Liver (tissue), 3 donors: Measurements from ENCODE around the gene MALAT1.
"Not testable (repeated sequence)": the region's sequence is repeated elsewhere in the genome, so short reads cannot be mapped to it uniquely, and the experiment has no call there.

Experiments used
- HNF4A ChIP-seq, 2 donors: conservative IDR thresholded peaks; 2 replicates each; pipeline ENCODE4 v1.6.1; 2016; ENCODE audit warnings: antibody characterized with exemption in 2 of 2, mild to moderate bottlenecking in 2 of 2
- SP1 ChIP-seq: IDR thresholded peaks from 2 replicates; pipeline ENCODE4 v1.6.1; 2018; ENCODE audit warnings: antibody characterized with exemption, mild to moderate bottlenecking
- TAF1 ChIP-seq: conservative IDR thresholded peaks from 2 replicates; pipeline ENCODE4 v1.6.1; 2016; ENCODE audit warnings: antibody characterized with exemption, mild to moderate bottlenecking
- YY1 ChIP-seq: IDR thresholded peaks from 2 replicates; pipeline ENCODE4 v1.6.1; 2016; ENCODE audit warnings: antibody characterized with exemption, mild to moderate bottlenecking
- TF ChIP-seq, protein P1 (sequence below): fragments of 150-350 bp; IDR thresholded peaks from 2 replicates; pipeline ENCODE4 v1.5.1; 2017; ENCODE audit warnings: improper control_type of control experiment, low read depth, low read length; ENCODE audit not compliant: missing input control
- TF ChIP-seq, protein P2 (sequence below): IDR thresholded peaks from 2 replicates; pipeline ENCODE4 v1.6.1; 2016; ENCODE audit warnings: antibody characterized with exemption, mild to moderate bottlenecking
- donor health status: healthy.
- donor health status: healthy.

DNA sequence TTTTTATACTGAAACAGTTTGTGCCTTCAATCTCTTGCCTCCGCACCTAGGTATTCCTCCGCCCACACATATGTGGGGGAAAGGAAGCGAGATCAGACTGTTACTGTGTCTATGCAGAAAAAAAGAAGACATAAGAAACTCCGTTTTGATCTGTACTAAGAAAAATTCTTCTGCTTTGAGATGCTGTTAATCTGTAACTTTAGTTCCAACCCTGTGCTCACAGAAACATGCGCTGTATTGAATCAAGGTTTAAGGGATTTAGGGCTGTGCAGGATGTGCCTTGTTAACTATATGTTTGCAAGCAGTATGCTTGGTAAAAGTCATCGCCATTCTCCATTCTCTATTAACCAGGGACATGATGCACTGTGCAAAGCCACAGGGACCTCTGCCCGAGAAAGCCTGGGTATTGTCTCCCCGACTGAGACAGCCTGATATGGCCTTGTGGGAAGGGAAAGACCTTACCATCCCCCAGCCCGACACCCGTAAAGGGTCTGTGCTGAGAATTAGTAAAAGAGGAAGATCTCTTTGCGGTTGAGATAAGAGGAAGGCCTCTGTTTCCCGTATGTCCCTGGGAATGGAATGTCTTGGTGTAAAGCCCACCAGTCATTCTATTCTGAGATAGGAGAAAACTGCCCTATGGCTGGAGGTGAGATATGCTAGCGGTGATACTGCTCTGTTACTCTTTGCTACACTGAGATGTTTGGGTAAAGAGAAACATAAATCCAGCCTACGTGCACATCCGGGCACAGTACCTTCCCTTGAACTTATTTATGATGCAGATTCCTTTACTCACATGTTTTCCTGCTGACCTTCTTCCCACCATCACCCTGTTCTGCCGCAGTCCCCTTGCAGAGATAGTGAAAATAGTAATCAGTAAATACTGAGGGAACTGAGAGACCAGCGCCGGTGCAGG is 24.1 kb downstream of the MALAT1 start:
- not testable (repeated sequence) for TF ChIP-seq SP1; TAF1; HNF4A (conservative IDR thresholded peaks at IDR 0.05); YY1
- TF ChIP-seq, protein P1, sequence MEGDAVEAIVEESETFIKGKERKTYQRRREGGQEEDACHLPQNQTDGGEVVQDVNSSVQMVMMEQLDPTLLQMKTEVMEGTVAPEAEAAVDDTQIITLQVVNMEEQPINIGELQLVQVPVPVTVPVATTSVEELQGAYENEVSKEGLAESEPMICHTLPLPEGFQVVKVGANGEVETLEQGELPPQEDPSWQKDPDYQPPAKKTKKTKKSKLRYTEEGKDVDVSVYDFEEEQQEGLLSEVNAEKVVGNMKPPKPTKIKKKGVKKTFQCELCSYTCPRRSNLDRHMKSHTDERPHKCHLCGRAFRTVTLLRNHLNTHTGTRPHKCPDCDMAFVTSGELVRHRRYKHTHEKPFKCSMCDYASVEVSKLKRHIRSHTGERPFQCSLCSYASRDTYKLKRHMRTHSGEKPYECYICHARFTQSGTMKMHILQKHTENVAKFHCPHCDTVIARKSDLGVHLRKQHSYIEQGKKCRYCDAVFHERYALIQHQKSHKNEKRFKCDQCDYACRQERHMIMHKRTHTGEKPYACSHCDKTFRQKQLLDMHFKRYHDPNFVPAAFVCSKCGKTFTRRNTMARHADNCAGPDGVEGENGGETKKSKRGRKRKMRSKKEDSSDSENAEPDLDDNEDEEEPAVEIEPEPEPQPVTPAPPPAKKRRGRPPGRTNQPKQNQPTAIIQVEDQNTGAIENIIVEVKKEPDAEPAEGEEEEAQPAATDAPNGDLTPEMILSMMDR = not testable (repeated sequence)
- TF ChIP-seq, protein P2, sequence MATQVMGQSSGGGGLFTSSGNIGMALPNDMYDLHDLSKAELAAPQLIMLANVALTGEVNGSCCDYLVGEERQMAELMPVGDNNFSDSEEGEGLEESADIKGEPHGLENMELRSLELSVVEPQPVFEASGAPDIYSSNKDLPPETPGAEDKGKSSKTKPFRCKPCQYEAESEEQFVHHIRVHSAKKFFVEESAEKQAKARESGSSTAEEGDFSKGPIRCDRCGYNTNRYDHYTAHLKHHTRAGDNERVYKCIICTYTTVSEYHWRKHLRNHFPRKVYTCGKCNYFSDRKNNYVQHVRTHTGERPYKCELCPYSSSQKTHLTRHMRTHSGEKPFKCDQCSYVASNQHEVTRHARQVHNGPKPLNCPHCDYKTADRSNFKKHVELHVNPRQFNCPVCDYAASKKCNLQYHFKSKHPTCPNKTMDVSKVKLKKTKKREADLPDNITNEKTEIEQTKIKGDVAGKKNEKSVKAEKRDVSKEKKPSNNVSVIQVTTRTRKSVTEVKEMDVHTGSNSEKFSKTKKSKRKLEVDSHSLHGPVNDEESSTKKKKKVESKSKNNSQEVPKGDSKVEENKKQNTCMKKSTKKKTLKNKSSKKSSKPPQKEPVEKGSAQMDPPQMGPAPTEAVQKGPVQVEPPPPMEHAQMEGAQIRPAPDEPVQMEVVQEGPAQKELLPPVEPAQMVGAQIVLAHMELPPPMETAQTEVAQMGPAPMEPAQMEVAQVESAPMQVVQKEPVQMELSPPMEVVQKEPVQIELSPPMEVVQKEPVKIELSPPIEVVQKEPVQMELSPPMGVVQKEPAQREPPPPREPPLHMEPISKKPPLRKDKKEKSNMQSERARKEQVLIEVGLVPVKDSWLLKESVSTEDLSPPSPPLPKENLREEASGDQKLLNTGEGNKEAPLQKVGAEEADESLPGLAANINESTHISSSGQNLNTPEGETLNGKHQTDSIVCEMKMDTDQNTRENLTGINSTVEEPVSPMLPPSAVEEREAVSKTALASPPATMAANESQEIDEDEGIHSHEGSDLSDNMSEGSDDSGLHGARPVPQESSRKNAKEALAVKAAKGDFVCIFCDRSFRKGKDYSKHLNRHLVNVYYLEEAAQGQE = not testable (repeated sequence)
